IPS-NIHi7 (cell line): ENCODE results near the gene TENT4B.

Experiments used
- DNase-seq: peaks from one replicate; pipeline ENCODE4 v3.0.0; 2012; ENCODE audit warnings: mixed read lengths; ENCODE audit errors: extremely low spot score

The TENT4B gene

DNA sequence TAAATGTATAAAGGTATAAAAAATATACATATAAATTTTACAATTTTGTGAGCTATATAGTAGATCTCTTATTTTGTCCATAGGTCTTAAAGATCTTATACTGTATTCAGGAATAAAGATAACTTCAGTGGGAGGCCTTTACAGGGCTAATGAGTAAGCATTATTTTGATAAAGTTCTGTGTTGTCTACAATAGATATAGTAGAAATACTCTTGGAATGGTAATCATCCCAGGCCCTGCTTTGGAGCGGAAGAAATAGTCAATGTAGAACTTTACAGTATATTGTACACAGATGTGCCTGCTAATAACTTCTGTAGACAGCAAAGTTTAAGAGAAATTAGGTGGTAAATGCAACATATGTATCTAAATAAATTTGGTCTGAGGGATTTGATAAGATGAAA lies 42.6 kb downstream of the TENT4B start:
- no peak for DNase-seq

DNA sequence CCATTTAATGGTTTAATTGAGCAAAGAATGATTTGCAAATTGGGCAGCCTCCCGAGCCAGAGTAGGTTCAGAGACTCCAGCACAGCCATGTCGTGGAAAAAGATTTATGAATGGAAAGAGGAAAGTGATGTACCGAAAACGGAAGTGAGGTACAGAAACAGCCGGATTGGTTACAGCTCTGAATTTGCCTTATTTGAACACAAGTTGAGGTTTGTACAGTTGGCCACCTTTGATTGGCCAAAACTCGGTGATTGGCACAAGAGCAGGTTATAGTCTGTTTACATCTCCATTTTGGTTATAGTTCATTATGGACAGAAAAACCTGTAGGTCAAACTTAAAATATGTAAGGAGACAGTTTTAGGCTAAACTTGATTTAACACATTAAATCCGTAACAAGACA lies 44.5 kb downstream of the TENT4B start:
- DNase-seq: no peak

DNA sequence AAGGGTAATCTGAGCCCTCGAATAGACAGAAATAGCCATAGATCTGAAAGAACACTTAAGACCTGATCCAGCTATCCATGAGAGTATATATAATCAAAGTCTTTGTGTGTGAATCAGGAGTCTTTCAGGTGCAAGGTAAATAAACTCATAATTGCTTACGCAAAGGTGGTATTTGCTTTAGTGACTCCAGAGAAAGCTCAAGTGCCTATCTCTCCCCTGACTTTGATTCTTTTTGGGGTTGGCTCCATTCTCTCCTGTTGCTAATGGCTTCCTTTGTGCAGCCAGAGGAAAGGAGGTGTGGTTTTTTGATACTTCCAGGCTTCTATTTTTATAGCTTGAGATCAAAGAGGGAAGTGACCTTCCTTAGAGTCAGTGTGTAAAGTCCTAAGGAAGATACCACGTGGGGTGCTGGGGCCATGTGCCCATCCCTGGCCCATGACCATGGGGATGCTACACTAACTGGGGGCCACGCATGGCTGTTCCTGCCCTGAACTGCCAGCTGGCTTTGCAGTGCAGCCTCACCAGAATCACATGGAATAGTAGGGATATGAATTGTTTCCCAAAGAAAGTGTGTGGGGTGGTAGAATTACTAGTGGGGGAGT lies 45.8 kb downstream of the TENT4B start:
- DNase-seq: no peak

DNA sequence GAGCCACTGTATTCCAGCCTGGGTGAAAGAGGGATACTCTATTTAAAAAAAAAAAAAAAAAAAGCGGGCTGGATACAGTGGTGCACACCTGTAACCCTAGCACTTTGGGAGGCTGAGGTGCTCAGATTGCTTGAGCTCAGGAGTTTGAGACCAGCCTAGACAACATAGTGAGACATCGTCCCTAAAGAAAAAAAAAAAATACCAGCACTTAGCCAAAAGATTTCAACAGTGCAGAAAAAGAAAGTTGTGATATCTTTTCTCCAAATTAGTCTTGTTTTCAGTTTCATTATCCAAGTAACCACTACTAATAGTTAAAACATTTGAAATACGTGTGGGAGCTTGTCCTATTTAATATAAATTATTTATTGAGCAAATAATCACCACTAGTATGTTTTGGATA lies 48.7 kb downstream of the TENT4B start:
- DNase-seq: no peak

DNA sequence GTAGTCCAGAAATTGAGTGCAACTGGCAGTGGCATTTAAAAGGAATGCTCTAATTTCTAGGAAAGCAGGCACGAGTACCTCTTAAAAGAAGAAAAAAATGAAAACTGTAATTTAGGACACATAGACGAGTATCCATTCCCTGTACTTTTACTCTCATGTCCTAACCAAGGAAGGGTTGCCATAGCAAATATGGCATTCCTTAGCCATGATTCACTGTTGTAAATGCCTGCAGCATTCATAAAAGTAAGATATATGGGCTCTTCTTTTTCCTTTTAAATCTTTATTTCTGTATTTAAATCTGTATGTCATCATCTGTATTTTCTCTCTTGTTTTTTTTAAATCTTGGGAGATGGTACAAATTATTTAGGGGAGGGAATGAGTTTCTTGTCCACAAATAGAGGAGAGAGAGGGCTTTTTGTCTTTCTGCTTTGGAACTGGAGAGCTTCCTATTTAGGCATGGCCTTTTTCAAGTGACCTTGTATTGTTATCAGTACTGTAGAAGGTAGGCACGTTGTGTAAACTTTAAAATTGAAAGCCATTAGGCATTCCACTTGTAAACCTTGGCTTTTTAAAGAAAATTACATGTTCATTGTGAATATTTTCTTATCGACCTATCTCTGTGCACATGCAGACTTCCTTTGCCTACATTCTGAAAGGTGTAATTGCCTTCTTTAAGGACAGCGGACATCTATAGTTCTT lies 50.0 kb downstream of the TENT4B start:
- no peak for DNase-seq

DNA sequence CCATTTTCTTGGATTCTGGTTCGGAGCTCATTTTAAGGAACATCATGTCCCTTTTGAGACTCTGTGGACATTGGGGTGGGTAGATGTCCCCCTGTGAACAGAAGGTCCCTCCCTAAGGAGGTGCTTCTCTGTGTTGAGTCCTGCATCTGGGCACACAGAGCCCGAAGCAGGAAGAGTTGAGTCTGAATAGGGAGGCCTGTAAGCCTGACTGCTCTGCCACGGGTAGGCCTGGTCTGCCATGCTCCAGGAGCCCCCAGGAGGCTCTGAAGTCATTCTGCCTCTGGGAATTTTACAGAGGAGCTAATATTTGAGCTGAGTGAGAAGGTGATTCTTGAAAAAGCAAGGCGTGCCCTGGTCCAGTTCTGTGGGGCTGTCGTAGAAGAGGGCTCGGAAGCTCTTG lies 50.6 kb downstream of the TENT4B start:
- no peak for DNase-seq

DNA sequence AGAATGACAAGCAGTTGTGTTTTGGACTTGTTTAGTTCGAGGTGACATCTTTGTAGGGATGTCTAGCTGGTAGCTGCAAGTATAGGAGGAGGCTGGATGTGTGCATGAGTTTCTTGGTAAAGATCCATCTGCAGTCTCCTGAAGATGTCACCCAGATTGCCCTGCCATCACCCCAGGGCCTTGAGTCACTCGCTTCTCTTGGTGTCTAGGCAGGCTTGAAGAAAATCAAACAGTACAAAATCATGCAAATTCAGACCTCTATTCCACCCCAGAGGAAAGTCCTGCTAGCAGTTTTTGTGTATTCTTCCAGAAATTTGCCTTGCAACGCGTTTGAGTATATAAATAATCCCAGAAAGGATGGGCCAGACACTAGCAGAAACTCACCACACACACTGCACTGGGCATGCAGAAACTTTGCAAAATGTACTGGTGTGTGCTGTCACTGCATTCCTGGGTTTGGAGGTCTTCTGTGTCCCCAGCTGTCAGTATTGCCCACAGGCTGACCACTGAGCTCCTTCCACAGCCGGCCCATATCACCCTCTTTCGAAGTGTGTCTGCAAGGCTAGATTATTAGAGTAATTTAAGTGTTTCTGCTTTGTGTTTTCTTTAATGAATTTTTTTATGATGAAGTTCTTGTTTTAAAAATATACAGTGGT lies 51.5 kb downstream of the TENT4B start:
- no peak for DNase-seq

DNA sequence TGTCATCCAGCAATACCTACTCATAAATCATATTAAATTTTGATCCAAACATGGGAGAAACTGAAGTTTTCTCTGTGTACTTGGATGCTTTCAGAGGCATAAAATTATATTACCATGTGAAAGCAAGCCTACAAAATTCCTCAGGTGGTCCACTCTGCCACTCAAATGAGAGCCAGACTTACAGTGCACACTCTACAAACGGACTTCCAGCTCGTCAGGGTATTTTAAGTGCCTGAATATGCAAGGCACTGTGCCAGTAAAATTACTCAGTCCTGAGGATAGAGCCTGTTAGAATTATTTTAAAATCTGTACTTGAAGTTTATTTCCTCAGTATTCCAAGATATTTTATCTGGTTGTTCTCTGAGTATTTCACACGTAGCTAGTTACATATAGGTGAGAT lies 54.5 kb downstream of the TENT4B start:
- no peak for DNase-seq

DNA sequence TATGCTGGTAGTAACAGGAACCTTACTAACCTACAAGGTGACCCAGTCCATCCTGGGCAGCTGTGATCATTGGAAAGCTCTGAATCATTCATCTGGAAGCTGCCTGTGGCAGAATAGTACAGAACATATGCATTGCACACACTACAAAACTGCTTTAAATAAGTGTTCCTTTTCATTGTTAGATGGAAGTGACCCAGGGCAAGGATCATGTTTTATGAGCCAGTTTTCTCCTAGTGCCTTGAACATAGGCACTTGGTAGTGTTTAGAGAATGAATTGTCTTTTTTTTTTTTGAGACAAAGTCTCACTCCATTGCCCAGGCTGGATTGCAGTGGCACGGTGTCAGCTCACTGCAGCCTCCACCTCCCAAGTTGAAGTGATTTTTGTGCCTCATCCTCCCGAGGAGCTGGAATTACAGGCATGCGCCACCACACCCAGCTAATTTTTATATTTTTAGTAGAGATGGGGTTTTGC lies 55.4 kb downstream of the TENT4B start:
- DNase-seq: no peak

DNA sequence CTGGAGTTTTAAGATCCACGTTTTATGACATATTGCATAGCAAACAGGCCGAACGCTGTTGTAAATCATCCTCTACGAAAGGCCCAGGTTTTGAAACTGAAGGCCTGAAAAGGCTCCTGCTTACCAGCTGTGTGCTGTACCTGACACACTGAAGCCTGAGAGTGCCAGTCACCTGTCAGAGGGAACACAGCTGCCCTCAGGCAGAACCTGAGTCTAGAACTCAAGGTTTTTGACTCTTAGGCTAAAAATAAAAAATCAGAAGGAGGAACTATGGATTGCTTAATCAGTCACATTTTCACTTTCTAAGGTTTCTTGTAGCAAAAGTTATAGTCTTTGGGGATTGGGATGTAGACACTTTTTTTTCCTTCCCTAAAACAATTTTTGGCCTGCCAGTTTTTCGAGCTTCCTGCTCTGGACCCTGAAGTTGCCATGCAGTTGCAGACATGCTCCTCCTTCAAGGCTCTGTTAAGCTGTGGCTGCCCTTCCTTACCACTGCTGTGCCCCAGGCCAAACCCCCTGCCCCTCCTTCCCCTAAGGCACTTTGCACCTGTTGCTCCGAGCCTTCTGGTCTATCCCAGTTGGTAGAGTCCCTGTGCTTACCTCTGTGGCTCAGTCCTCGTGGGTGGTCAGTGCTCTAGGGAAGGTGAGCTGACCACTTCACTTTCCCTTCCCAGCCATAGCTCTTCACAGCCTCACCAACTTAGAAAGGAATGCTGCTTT lies 56.6 kb downstream of the TENT4B start:
- DNase-seq: no peak

DNA sequence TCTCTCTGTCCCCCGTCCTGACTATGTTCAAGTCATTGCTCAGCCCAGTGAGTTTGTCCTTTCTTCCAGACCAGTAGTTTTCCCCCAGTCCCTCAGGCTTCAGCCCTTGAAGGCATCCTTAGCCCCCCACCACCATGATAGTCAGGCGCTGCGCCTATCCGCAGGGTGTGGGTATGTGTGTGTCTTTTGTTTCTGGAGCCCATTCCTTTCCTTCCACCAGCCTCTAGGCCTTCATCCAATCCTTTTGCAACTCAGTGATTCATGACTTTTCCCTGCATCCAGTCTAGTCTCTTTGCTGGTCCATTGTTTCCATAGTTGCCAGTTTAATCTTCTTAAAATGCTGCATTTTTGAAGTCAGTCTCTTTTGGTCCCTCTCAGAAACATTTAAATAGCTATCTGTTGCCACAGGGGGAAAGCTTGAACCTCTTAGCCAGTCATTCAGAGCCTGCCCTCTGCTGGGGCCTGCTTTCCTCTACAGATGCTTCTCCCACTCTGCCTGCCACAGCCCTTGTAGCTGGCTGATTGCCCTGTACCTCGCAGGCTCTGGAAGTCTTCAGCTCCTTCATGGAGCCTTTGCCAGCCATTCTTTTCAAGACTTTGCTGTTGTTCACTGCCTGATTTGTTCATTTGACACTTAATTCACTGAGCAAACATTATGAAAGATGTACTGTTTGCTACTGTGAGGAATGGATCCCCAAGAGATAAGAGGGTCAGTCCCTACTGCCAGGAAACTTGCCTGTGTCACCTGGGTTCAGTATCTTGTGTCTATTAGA lies 57.3 kb downstream of the TENT4B start:
- DNase-seq: peak; percentile 83

DNA sequence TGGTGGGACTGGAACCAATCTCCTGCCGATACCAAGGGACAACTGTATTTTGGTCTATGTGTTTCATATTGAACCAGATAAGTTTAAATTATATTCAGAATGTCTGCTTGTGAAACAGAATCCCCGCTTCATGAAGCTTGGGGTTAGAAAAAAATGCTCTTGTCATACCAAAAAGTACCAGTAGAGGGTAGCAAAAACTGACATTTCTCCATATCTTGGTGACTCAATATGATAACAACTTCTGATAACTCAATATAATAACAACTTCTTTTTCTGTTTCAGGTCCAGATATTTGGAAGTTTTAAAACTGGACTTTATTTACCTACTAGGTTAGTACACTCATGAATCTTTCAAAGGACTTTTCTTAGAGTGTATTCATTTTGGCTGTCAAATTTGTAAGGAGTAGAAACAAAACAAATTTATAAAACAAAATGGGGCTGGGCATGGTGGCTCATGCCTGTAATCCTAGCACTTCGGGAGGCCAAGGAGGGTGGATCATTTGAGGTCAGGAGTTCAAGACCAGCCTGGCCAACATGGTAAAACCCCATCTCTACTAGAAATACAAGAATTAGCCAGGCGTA lies 60.9 kb downstream of the TENT4B start:
- peak; percentile 39 for DNase-seq

DNA sequence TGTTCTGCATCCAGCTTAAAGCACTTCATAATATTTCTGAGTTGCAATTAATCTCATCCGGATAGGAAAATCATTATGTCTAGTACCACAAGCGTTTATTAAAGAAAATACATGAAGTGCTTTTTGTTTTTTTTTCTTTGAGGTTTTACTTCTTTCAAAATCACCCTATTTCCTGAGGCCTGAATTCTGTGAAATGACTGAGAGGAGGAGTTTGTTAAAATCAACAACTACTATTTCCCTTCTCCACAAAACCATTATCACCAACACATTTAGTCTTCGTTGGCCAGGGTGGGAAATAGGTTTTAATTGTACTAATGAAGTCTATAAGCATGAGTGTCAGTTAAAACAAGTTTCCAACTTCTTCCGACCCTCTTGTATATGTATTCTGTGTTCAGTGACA lies 62.6 kb downstream of the TENT4B start:
- DNase-seq: no peak

DNA sequence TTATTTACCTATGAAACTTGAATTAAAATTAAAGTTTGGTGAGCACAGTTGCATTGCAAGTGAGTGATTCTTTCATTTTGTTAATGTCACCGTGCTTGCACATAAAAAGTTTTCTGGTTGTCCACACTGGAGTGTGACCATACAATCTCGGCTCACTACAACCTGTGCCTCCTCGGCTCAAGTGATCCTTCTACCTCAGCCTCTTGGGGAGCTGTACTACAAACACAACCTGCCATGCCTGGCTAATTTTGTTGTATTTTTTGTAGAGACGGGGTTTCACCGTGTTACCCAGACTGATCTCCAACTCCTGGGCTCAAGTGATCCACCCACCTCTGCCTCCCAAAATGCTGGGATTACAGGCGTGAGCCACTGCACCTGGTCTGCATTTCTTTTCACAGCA lies 63.1 kb downstream of the TENT4B start:
- no peak for DNase-seq

DNA sequence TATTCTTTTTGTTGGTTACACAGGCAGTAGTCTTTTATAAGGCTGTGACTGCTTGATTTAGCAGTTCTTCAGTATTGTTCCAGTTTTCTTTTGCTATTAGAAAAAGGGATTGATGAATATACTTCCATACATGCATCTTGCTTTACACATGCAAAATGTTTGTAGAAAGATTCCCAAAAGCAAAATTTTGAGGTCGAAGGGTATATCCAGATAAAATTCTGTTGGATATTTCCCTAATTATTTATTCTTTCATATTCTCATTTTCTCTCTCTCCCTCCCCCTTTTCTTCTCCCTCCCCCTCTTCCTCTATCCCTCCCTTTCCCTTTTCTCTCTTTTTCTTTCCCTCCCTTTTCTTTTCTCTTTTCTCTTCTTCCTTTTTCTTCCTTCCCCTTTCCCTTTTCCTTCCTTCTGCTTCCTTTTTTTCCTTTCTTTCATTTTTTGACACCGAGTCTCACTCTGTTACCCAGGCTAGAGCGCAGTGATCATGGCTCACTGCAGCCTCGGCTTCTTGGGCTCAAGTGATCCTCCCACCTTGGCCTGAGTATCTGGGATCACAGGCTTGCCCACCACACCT lies 66.4 kb downstream of the TENT4B start:
- no peak for DNase-seq

DNA sequence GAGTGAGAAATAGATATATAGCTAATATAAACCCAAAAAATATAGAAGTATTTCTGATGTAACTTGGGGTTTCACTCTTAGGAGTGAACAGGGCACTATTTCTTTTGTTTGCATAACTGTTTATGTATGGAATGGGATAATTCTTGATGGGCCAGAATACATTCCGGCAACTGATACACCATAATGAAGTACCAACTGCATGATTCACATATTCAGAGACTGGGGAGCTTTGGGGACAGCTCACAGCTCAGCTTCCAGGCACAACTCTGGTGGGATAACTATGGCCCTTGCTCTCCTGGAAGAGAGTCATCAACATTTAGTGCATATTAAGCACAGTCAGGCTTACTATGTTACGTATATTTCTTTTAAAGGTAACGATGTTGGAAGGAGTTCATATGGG lies 71.2 kb downstream of the TENT4B start:
- DNase-seq: no peak

DNA sequence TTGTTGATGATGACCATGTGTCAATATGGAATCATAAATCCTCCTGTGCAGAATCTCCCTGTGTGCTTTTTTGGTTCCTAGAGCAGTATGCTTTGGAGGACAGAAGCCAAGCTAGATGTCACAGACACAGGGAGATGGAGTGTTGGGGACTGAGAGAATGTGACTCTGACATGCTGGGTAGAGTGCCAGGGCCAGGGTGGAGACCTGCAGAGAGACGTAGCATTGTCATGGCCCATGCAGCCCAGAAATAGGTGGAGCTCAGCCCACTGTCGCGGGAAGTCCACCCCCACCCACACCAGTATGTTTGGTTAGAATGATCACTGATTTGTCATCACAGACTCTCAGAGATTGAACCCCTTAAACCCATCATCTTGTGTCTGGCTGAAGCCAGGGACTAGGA lies 74.0 kb downstream of the TENT4B start:
- no peak for DNase-seq

DNA sequence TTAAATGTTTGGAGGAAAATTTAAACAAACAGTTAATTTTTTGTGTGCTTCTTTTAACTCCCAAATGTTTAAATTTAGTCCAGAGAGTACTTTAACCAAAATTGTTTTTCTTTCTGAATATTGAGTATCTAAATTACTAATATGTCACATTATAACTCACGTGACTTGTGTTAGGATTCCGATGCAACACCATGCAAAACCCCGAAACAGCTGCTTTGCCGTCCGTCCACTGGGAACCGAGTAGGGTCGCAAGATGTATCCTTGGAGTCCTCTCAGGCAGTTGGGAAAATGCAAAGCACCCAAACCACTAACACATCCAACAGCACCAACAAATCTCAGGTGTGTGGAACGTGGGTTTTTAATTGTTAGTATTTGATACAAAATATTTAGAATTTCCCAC lies 74.6 kb downstream of the TENT4B start:
- DNase-seq: no peak

DNA sequence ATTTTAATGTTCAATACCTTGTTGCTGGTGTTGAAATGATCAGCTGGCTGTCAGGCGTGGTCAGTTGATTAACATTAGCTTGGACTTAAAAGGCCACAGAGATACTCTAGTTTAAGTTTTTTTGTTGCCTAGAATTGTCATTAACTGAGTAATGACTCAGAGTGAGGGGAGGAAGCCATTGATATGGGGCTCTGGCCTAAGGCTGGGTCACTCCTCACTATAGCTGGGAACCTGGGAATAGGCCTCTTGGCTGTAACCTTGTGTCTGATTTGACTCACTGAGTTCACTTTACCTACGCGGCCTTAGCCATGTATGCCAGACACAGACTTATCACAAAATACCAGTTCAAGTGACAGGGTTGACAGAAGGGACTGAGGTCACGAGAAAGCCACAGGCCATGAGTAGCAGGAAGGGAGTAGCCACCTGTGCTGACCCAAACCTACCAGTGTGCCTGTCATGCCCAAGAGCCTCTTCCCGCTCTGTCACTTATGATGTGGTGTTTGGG lies 75.3 kb downstream of the TENT4B start:
- no peak for DNase-seq

DNA sequence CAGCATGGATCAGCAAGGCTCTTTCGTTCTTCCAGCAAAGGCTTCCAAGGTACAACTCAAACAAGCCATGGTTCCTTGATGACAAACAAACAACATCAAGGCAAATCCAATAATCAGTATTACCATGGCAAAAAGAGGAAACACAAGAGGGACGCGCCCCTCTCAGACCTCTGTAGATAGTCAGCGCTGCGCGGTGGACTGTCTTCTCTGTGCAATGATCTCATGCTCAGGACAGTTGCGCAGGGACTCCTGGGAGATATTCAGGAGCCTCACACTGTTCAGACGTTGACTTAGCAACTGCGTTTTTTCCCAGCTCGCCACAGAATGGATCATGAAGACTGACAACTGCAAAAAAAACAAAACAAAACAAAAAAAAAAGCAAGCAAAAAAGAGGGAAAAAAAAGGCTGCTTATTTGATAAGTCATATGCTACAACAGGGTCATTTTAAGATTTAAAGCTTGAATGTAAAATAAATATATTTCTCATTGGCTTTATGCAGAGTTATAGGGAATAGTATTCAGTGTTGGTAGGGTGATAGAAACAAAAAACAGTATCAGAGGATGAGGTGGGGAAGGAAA lies 76.1 kb downstream of the TENT4B start:
- no peak for DNase-seq
